Measurements from ENCODE around the gene HAPLN2. TPM values are rescaled to one million over a fixed set of nuclear protein-coding genes. Genes with fewer than 3 reads are reported as not detected.

Gene HAPLN2
- total RNA-seq, 1 donor from 2014 or later, result not detected

DNA sequence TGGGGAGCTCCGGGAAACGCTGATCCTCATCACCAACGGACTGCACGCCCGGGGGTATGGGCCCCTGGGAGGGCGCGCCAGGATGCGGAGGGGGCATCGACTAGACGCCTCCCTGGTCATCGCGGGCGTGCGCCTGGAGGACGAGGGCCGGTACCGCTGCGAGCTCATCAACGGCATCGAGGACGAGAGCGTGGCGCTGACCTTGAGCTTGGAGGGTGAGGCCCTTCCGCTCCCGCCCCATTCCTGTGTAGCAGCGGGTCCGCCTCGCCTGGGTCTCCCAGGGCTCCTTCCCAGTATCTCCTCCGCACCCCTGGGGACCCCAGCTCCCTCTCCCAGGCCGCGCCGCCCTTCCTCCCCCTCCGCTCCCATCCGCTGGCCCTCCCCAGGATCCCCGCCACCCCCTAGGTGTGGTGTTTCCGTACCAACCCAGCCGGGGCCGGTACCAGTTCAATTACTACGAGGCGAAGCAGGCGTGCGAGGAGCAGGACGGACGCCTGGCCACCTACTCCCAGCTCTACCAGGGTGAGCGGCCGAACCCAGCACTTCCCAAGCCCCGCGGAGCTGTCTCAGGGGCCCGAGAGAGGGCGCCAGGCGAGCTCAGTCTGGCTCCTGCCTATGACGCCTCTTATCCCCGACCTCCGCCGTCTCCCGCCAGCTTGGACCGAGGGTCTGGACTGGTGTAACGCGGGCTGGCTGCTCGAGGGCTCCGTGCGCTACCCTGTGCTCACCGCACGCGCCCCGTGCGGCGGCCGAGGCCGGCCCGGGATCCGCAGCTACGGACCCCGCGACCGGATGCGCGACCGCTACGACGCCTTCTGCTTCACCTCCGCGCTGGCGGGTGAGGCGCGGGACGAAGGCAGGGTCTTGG, 5.0 kb downstream of the HAPLN2 start:
- ChIA-PET POLR2A (interaction anchor here (0.6 to 1.4 kb wide), 8 partner anchors 18 to 178 kb away, joined by 3 to 7 read pairs (median 4); partner anchors contain the start of genes ISG20L2, MEF2D, METTL25B and NAXE), CTCF (interaction anchor here (0.7 to 5.4 kb wide), 22 partner anchors 10 to 266 kb away, joined by 3 to 63 read pairs (median 5); partner anchors contain the start of gene NES)
- Mint-ChIP-seq H3K27ac (no peak overlapping the region), H3K4me3 (peak overlapping the region; percentile 70), H3K36me3 (ENCODE audit: low read depth) (no peaks in the 10 kb centered on the region), H3K27me3 (peaks cover 39% of the 10 kb centered on the region), H3K4me1 (peaks cover 12% of the 10 kb centered on the region), H3K9me3 (no peaks in the 10 kb centered on the region)
- ATAC-seq (ENCODE audit: low read depth) (peak; percentile 63), DNase-seq (peak; percentile 47)
- intact Hi-C loops (cut with micrococcal nuclease), result loop anchor here (2.0 to 5.0 kb wide), 3 partner anchors 42 to 267 kb away; no protein-coding TSS in a partner anchor
- TF ChIP-seq, protein P1, sequence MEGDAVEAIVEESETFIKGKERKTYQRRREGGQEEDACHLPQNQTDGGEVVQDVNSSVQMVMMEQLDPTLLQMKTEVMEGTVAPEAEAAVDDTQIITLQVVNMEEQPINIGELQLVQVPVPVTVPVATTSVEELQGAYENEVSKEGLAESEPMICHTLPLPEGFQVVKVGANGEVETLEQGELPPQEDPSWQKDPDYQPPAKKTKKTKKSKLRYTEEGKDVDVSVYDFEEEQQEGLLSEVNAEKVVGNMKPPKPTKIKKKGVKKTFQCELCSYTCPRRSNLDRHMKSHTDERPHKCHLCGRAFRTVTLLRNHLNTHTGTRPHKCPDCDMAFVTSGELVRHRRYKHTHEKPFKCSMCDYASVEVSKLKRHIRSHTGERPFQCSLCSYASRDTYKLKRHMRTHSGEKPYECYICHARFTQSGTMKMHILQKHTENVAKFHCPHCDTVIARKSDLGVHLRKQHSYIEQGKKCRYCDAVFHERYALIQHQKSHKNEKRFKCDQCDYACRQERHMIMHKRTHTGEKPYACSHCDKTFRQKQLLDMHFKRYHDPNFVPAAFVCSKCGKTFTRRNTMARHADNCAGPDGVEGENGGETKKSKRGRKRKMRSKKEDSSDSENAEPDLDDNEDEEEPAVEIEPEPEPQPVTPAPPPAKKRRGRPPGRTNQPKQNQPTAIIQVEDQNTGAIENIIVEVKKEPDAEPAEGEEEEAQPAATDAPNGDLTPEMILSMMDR (IDR thresholded peaks at IDR 0.05), result no peak

DNA sequence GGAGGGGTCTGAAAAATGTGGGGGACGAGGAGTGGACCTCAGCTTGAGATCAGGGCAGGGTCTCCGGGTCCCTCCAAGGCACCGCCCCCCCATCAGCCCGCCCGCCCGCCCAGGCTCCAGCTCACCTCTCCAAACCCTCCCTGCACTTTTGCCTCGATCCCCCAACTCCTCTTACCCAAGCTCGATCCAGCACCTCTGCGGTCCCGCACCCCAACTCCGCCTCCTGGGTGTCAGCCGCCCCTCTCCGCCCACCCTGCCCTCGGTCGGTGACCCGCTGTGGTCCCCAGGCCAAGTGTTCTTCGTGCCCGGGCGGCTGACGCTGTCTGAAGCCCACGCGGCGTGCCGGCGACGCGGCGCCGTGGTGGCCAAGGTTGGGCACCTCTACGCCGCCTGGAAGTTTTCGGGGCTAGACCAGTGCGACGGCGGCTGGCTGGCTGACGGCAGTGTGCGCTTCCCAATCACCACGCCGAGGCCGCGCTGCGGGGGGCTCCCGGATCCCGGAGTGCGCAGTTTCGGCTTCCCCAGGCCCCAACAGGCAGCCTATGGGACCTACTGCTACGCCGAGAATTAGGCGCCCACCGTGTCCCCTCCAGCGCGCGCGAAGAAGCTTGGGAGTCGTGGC, 5.7 kb downstream of the HAPLN2 start:
- Mint-ChIP-seq H3K27ac (no peak overlapping the region), H3K36me3 (ENCODE audit: low read depth) (no peaks in the 10 kb centered on the region), H3K9me3 (no peaks in the 10 kb centered on the region), H3K27me3 (peaks cover 34% of the 10 kb centered on the region), H3K4me3 (peak overlapping the region; percentile 70), H3K4me1 (peaks cover 12% of the 10 kb centered on the region)
- intact Hi-C loops (cut with micrococcal nuclease), result loop anchor here (2.0 to 5.0 kb wide), 3 partner anchors 43 to 266 kb away; no protein-coding TSS in a partner anchor
- CTCF ChIA-PET, result interaction anchor here (0.6 to 5.4 kb wide), 21 partner anchors 10 to 303 kb away, joined by 3 to 63 read pairs (median 5); partner anchors contain the start of gene NES
- DNase-seq, result peak; percentile 30
- TF ChIP-seq, protein P1 (IDR thresholded peaks at IDR 0.05), result no peak
- POLR2A ChIA-PET, result interaction anchor here (0.6 to 1.4 kb wide), 9 partner anchors 32 to 144 kb away, joined by 3 to 7 read pairs (median 4); partner anchors contain the start of genes ISG20L2, MEF2D, METTL25B and NAXE
- peak; percentile 4 for ATAC-seq (ENCODE audit: low read depth)

DNA sequence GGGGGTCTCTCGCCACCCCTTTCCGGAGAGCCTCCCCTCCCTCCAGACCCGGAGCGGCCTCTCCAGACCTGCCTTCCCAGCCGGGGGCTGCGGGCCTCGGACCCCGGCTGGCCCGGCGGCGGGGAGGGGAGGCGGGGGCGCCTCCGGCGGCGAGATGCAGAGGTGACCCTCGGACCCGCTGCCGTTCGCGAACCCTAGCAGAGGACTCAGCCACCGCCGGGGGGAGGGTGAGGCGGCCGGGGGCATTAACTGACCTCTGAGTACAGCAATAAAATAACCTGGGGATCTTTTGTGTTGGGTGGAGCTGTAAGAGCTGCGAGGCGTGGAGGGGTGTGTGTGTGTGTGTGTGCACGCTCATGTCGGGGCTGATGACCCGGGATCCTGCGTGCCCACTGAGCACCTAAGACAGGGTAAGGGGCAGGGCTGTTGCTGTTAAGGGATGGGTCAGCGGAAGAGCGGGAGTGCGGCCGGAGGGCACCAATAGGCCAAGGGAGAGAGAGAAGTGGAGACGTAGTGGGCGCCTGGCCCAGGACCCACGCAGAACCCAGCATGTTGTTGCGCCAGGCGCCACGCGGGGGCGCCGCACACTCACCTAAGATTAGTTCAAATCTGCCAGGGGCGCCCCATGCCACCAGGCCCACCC, 6.3 kb downstream of the HAPLN2 start:
- peaks cover 32% of the 10 kb centered on the region for H3K27me3 Mint-ChIP-seq

DNA sequence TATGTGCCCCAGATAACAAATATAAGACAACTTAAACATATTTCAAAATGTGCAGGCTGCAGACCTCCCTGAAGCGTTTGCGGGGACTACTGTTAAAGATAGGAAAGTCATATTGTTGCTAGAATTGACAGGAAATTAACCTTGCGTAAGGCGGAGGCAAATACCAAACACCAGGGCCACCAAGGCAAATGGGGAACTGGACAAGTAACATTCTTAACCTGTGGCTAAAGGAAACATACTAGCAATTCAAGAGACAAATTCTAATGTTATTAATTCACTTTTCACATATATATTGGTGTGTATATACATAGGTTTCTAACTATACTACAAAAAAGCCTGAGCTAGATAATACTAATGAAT, 6.8 kb downstream of the HAPLN2 start:
- H3K9me3 Mint-ChIP-seq, result no peaks in the 10 kb centered on the region
- peak overlapping the region; percentile 74 for H3K4me3 Mint-ChIP-seq
- CTCF ChIA-PET, result interaction anchor here (1.2 to 5.4 kb wide), 13 partner anchors 9 to 302 kb away, joined by 3 to 63 read pairs (median 5); partner anchors contain the start of genes NAXE and NES
- peaks cover 12% of the 10 kb centered on the region for H3K4me1 Mint-ChIP-seq
- no peaks in the 10 kb centered on the region for H3K36me3 Mint-ChIP-seq (ENCODE audit: low read depth)
- DNase-seq (no peak), ATAC-seq (ENCODE audit: low read depth) (no peak)
- no peak overlapping the region for H3K27ac Mint-ChIP-seq
- TF ChIP-seq, protein P1 (IDR thresholded peaks at IDR 0.05), result no peak
- intact Hi-C loops (cut with micrococcal nuclease), result loop anchor here (1.0 to 2.0 kb wide), 3 partner anchors 17 to 99 kb away; partner anchors contain the start of gene BCAN
- POLR2A ChIA-PET, result interaction anchor here (1.0 to 1.2 kb wide), 2 partner anchors 31 to 52 kb away, joined by 3 read pairs; no protein-coding TSS in a partner anchor
- peaks cover 34% of the 10 kb centered on the region for H3K27me3 Mint-ChIP-seq

More for the DNA sequence above, 6.3 kb downstream of the HAPLN2 start:
- Mint-ChIP-seq H3K4me1 (peaks cover 12% of the 10 kb centered on the region), H3K9me3 (no peaks in the 10 kb centered on the region), H3K4me3 (peak overlapping the region; percentile 74), H3K27ac (peak overlapping the region; percentile 3), H3K36me3 (ENCODE audit: low read depth) (no peaks in the 10 kb centered on the region)
- peak; percentile 71 for ATAC-seq (ENCODE audit: low read depth)
- TF ChIP-seq, protein P1 (IDR thresholded peaks at IDR 0.05), result peak; percentile 27
- ChIA-PET CTCF (interaction anchor here (0.6 to 5.4 kb wide), 13 partner anchors 9 to 302 kb away, joined by 3 to 63 read pairs (median 5); partner anchors contain the start of gene NES), POLR2A (interaction anchor here (1.0 to 1.2 kb wide), 2 partner anchors 31 to 53 kb away, joined by 3 read pairs; no protein-coding TSS in a partner anchor)
- DNase-seq, result peak; percentile 66
- intact Hi-C loops (cut with micrococcal nuclease), result loop anchor here (1.0 to 2.0 kb wide), 4 partner anchors 17 to 265 kb away; partner anchors contain the start of gene BCAN

Measured in activated B cell treated with CpG ODN at 0.5 μM for 24 hours (primary cell).